Ramos (cell line): ENCODE data around the gene ING1.
"Not testable (repeated sequence)": the region's sequence is repeated elsewhere in the genome, so short reads cannot be mapped to it uniquely, and the experiment has no call there.

Experiments used
- in situ Hi-C: fragments of 300-500 bp; cut with MboI; formaldehyde crosslinking; loops from one replicate; pipeline ENCODE4 v1.14.3; 2022; ENCODE audit warnings: low sequenced_read_pairs; ENCODE audit not compliant: unreplicated experiment

The ING1 gene

GRCh38 chr13:110712849-110713641 is 455 bp upstream of the ING1 start:
- in situ Hi-C loops: loop anchor here (25.0 kb wide), 2 partner anchors 199 to 474 kb away; partner anchors contain the start of gene ANKRD10

- in situ Hi-C loops: loop anchor here (25.0 kb wide), 2 partner anchors 198 to 473 kb away; partner anchors contain the start of gene ANKRD10
Observed at GRCh38 chr13:110713981-110714796, 689 bp downstream of the ING1 start.

- in situ Hi-C loops: loop anchor here (25.0 kb wide), 2 partner anchors 197 to 472 kb away; partner anchors contain the start of gene ANKRD10
Observed at GRCh38 chr13:110714797-110715394, 1.4 kb downstream of the ING1 start.

- in situ Hi-C loops: loop anchor here (25.0 kb wide), 2 partner anchors 197 to 472 kb away; partner anchors contain the start of gene ANKRD10
Observed at GRCh38 chr13:110715395-110716246, 2.1 kb downstream of the ING1 start.

- in situ Hi-C loops: loop anchor here (25.0 kb wide), 2 partner anchors 196 to 471 kb away; partner anchors contain the start of gene ANKRD10
Observed at GRCh38 chr13:110716247-110716515, 2.7 kb downstream of the ING1 start.

GRCh38 chr13:110719036-110719710 is 5.7 kb downstream of the ING1 start:
- in situ Hi-C loops: loop anchor here (25.0 kb wide), 2 partner anchors 193 to 468 kb away; partner anchors contain the start of gene ANKRD10

GRCh38 chr13:110722971-110723370 is 9.5 kb downstream of the ING1 start:
- in situ Hi-C loops: loop anchor here (25.0 kb wide), 2 partner anchors 189 to 464 kb away; partner anchors contain the start of gene ANKRD10

GRCh38 chr13:110723598-110723997 is 10.1 kb downstream of the ING1 start:
- in situ Hi-C loops: loop anchor here (25.0 kb wide), 2 partner anchors 189 to 464 kb away; partner anchors contain the start of gene ANKRD10

- in situ Hi-C loops: not testable (repeated sequence)
Observed at GRCh38 chr13:110726153-110726552, 12.7 kb downstream of the ING1 start.

GRCh38 chr13:110726726-110727125 is 13.2 kb downstream of the ING1 start:
- in situ Hi-C loops: no loop called here

GRCh38 chr13:110731072-110731471 is 17.6 kb downstream of the ING1 start:
- in situ Hi-C loops: no loop called here

GRCh38 chr13:110734561-110734960 is 21.1 kb downstream of the ING1 start:
- in situ Hi-C loops: no loop called here

- in situ Hi-C loops: no loop called here
Observed at GRCh38 chr13:110737555-110737954, 24.1 kb downstream of the ING1 start.

GRCh38 chr13:110743687-110744086 is 30.2 kb downstream of the ING1 start:
- in situ Hi-C loops: no loop called here

GRCh38 chr13:110746438-110746837 is 32.9 kb downstream of the ING1 start:
- in situ Hi-C loops: no loop called here

GRCh38 chr13:110748271-110748670 is 34.8 kb downstream of the ING1 start:
- in situ Hi-C loops: no loop called here

GRCh38 chr13:110756219-110756631 is 42.7 kb downstream of the ING1 start:
- in situ Hi-C loops: no loop called here

- in situ Hi-C loops: no loop called here
Observed at GRCh38 chr13:110757296-110757695, 43.8 kb downstream of the ING1 start.

- in situ Hi-C loops: no loop called here
Observed at GRCh38 chr13:110758195-110758805, 44.8 kb downstream of the ING1 start.
